GM12801 (cell line): Measurements from ENCODE around the gene MYLK3.

ENCODE experiments used
- TF ChIP-seq, protein P1 (sequence below): IDR thresholded peaks from one replicate; pipeline ENCODE4 v1.5.1; 2011; ENCODE audit warnings: control low read depth; ENCODE audit not compliant: insufficient read length; ENCODE audit errors: extremely low read depth

MYLK3 gene

DNA sequence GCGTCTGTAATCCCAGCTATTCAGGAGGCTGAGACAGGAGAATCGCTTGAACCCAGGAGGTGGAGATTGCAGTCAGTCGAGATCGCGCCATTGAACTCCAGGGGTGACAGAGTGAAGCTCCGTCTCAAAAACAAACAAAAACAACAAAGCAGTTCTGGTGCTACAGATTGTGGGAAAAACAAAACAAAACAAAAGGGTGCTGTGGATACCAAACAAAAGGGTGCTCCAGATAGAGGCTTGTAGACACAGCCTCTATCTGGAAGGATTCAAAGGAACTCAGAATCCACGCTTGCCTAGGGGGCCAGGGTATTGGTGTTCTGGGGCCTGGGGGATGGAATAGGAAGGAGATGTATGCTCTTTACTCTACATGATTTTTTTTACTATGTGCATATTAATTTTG, 2.5 kb downstream of the MYLK3 start:
- TF ChIP-seq, protein P1, sequence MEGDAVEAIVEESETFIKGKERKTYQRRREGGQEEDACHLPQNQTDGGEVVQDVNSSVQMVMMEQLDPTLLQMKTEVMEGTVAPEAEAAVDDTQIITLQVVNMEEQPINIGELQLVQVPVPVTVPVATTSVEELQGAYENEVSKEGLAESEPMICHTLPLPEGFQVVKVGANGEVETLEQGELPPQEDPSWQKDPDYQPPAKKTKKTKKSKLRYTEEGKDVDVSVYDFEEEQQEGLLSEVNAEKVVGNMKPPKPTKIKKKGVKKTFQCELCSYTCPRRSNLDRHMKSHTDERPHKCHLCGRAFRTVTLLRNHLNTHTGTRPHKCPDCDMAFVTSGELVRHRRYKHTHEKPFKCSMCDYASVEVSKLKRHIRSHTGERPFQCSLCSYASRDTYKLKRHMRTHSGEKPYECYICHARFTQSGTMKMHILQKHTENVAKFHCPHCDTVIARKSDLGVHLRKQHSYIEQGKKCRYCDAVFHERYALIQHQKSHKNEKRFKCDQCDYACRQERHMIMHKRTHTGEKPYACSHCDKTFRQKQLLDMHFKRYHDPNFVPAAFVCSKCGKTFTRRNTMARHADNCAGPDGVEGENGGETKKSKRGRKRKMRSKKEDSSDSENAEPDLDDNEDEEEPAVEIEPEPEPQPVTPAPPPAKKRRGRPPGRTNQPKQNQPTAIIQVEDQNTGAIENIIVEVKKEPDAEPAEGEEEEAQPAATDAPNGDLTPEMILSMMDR, result no peak

DNA sequence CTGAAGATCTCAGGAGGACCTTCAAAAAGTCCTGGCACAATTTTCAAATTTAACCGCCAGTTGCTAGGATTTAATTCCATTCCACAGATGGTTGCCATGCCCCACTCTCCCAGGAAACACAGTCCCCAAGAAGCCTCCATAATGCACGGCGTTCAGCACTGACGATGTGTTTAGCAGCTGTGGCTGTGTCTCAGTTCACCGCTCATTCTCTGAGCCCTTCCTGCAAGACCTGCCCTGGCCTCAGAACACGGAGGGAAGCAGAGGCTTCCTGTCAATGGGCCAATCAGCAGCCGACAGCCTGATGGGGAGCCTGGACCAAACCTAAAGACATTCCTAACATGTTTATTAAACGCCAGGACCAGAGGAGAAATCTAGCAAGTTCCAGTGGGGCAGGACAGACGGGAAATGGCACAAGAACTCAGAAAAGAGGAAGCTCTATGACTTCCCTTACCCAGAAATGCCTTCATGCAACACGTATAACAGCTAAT, 4.9 kb downstream of the MYLK3 start:
- TF ChIP-seq, protein P1, result no peak

DNA sequence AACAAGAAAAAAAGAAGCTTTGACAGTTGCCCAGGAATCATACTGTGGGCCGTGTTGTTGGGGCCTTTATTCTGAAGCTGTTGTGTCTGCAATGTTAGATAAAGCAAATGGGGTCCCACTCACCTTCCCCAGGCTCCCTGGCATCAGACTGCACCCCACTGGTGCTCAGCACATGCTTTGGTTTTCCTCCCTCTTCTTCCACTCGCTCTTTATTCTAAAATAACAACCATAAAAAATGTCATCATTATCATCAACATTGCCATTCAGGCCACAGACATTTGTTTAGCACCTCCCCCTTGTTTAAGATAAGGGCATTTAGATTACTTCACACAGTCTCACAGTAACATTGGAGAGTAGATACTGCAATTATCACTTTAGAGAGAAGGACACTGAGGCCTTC, 8.2 kb downstream of the MYLK3 start:
- TF ChIP-seq, protein P1, result no peak

GRCh38 chr16:46737621-46738214, 10.4 kb downstream of the MYLK3 start:
- TF ChIP-seq, protein P1, result no peak

GRCh38 chr16:46736695-46737094, 11.4 kb downstream of the MYLK3 start:
- TF ChIP-seq, protein P1, result no peak

DNA sequence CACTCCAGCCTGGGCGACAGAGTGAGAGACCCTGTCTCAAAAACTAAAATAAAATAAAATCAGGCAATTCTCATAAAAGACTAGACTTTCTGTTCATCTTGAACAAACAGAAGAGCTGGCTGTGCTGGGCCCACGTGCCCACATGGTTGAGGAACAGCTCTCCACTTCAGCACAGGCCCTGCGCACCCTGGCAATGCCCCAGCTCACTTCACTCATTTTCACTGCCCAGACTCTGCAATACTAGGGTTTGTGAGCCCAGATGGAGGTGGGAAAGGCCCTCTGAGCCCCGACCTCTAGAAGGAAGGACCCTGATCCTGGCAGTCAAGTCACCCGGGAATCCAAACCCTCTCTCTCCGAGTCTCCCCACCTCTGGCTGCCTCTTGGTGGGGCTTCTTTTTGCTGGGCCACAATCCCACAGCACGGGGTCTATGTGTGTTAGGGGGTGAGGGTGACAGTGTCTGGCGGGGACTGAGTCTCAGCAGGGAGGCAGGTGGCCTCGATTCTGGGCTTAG, 14.8 kb downstream of the MYLK3 start:
- TF ChIP-seq, protein P1, result no peak

- TF ChIP-seq, protein P1, result no peak
Measured at GRCh38 chr16:46732561-46732960, 15.6 kb downstream of the MYLK3 start.
